GM12891 (cell line): ENCODE results near the gene SGF29.
A peak's percentile ranks its signal among the peaks of the same experiment; 100 is the strongest.
"Not testable (repeated sequence)": the region's sequence is repeated elsewhere in the genome, so short reads cannot be mapped to it uniquely, and the experiment has no call there.

Experiments
- DNase-seq: peaks from one replicate; pipeline ENCODE4 v3.0.0; 2011; ENCODE audit warnings: low spot score; ENCODE audit not compliant: insufficient read length
- FAIRE-seq: peaks from 2 replicates; lab custom pipeline; 2011; peaks lifted over from hg19 to GRCh38; lab: Jason Lieb, UNC
- PAX5 ChIP-seq: IDR thresholded peaks from 2 replicates; pipeline ENCODE4 v1.6.1; 2011; ENCODE audit warnings: low read length, moderate library complexity, mild to moderate bottlenecking; ENCODE audit not compliant: insufficient read depth, severe bottlenecking
- POLR2A ChIP-seq: IDR thresholded peaks from 2 replicates; pipeline ENCODE4 v1.6.1; 2011; ENCODE audit warnings: low read depth, low read length, control low read depth
- POLR2AphosphoS5 ChIP-seq: IDR thresholded peaks from 2 replicates; pipeline ENCODE4 v1.6.1; 2011; ENCODE audit warnings: low read depth, low read length, control low read depth
- POU2F2 ChIP-seq: IDR thresholded peaks from 2 replicates; pipeline ENCODE4 v1.6.1; 2011; ENCODE audit warnings: low read depth, mild to moderate bottlenecking, control low read depth, low read length, moderate library complexity
- SPI1 ChIP-seq: IDR thresholded peaks from 2 replicates; pipeline ENCODE4 v1.6.1; 2011; ENCODE audit warnings: low read depth, low read length, control low read depth
- TAF1 ChIP-seq: IDR thresholded peaks from 2 replicates; pipeline ENCODE4 v1.6.1; 2011; ENCODE audit warnings: low read depth, low read length, control low read depth

SGF29 gene

GRCh38 chr16:28616636-28617035, 62.9 kb downstream of the SGF29 start:
- DNase-seq (no peak), FAIRE-seq (no peak)
- TF ChIP-seq PAX5 = no peak

GRCh38 chr16:28617874-28618273, 64.2 kb downstream of the SGF29 start:
- DNase-seq = no peak
- no peak for TF ChIP-seq POU2F2
- no peak for TF ChIP-seq POLR2AphosphoS5
- TF ChIP-seq PAX5 = no peak
- no peak for TF ChIP-seq POLR2A
- TF ChIP-seq TAF1 = no peak
- TF ChIP-seq SPI1 = no peak
- no peak for FAIRE-seq

- FAIRE-seq = not testable (repeated sequence)
Observed at GRCh38 chr16:28620316-28620715, 66.6 kb downstream of the SGF29 start.

GRCh38 chr16:28621481-28622155, 67.9 kb downstream of the SGF29 start:
- DNase-seq = no peak
- no peak for FAIRE-seq
- TF ChIP-seq POU2F2 (no peak), POLR2A (no peak), SPI1 (no peak), POLR2AphosphoS5 (no peak), PAX5 (no peak), TAF1 (no peak)

More at GRCh38 chr16:28620316-28620715, 66.6 kb downstream of the SGF29 start:
- not testable (repeated sequence) for DNase-seq

GRCh38 chr16:28622532-28623171, 68.9 kb downstream of the SGF29 start:
- DNase-seq, FAIRE-seq: not testable (repeated sequence)

- peak; percentile 85 for FAIRE-seq
- TF ChIP-seq SPI1 (no peak), PAX5 (no peak), POLR2A (no peak)
Observed at GRCh38 chr16:28623172-28623711, 69.5 kb downstream of the SGF29 start.

GRCh38 chr16:28630905-28631304, 77.2 kb downstream of the SGF29 start:
- FAIRE-seq, DNase-seq: not testable (repeated sequence)

More at GRCh38 chr16:28623172-28623711, 69.5 kb downstream of the SGF29 start:
- peak; percentile 60 for DNase-seq

- not testable (repeated sequence) for DNase-seq, FAIRE-seq
Observed at GRCh38 chr16:28636093-28636823, 82.5 kb downstream of the SGF29 start.

- FAIRE-seq, DNase-seq: not testable (repeated sequence)
Observed at GRCh38 chr16:28637765-28638164, 84.0 kb downstream of the SGF29 start, which contains the start of gene NPIPB8. Gene NPIPB8 (plus strand): TSS chr16:28638065. CDS start chr16:28638361, 296 bp downstream.

- not testable (repeated sequence) for DNase-seq
Observed at GRCh38 chr16:28638359-28638758, 84.6 kb downstream of the SGF29 start.

GRCh38 chr16:28639959-28640358, 86.2 kb downstream of the SGF29 start:
- peak; percentile 57 for TF ChIP-seq SPI1
- not testable (repeated sequence) for FAIRE-seq, DNase-seq

More at GRCh38 chr16:28638359-28638758, 84.6 kb downstream of the SGF29 start:
- FAIRE-seq = not testable (repeated sequence)
